ENCODE data around the gene LRRC9.
"Not testable (repeated sequence)": the region's sequence is repeated elsewhere in the genome, so short reads cannot be mapped to it uniquely, and the experiment has no call there.

Gene LRRC9

DNA sequence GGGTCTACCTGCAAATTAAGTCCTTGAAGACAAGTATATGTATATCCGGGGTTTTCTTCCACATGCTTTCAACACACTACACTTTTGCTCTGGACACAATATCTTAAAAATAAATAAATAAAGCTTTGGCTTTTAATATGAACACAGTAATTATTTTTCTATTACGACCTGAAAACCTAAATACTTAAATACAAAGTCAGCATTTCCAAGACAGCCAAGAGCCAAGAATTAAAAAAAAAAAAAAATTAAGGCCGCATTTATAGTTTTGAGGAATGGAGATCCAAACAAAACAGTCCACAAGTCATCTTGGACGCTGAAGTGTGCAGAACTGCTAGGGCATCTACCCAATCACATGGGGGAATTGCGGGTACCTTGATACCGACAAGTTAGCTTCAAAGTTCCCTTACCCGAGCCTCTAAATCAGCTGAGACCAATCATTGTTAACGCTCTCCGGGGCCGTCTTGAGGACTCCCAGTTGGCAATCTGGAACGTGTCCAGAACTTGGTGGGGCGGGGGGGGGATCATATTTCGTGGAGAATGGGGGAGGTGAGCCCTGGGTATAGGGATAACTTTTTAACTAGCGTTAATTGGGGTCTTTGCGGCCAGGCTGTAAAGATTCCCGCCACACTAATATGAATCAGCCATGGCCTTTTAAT is 171.0 kb downstream of the LRRC9 start:
- in situ Hi-C loops (cut with HindIII; ENCODE audit: low pct_unique_long_range_greater_than_20kb, low sequenced_read_pairs) = no loop called here
- peak; percentile 26 to 71 for DNase-seq (ENCODE audit: low read depth in 1 of 2, low spot score in 1 of 2)
- TF ChIP-seq JUND (IDR thresholded peaks at IDR 0.05; ENCODE audit: low read depth) = no peak

DNA sequence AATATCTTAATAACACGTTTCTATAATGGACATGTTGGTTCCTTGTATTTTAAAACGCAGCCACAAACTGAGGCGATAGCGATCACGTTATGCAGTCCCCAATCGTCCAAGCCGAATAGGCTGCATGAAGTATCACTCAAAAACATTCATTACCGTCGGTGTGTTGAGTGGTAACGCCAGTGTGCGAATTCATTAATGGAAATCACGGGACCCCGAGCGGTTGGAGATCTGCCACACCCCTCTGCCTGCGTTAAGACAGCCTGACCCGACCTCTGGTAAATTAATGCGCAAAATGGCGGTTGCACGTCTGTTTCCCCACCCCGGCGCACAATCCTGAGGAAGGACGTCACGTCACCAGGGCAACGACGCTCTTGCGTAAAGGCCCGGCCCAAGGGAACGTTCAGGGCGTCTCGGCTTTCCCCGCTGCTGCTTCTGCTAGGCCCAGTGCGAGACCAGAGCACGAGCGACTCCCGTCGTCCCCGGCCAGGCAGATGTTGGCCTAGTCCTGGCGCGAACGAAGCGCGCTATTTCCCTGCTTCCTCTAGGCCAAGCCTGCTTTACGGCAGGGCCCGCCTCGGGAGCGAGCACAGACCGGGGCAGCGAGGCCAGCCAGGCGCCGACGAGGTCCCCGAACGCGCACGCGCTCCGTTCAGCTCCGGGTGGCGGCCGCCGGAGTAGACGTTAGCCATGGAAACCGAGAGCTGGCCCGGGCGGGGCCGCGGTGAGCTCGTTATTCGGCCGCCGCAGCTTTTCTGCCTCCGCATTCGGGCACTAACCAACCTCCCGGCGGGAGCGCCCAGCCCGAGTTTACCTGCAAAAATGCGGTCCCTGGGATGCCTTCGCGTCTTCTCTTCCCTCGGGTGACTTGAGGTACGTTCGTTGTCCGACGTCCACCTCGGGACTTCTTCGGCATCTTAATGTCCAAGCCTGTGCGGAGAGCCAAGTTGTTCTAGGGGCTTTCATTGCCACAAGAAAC is 171.9 kb downstream of the LRRC9 start, which contains the start of gene PCNX4:
TSS of gene PCNX4 (plus strand) at position 374 of the 976 bp plus-strand sequence. CDS start 15,716 bp downstream, outside the sequence.
- peak; percentile 90 to 99 for DNase-seq (ENCODE audit: low read depth in 1 of 2, low spot score in 1 of 2)
- TF ChIP-seq JUND (IDR thresholded peaks at IDR 0.05; ENCODE audit: low read depth) = no peak
- in situ Hi-C loops (cut with HindIII; ENCODE audit: low pct_unique_long_range_greater_than_20kb, low sequenced_read_pairs) = no loop called here

DNA sequence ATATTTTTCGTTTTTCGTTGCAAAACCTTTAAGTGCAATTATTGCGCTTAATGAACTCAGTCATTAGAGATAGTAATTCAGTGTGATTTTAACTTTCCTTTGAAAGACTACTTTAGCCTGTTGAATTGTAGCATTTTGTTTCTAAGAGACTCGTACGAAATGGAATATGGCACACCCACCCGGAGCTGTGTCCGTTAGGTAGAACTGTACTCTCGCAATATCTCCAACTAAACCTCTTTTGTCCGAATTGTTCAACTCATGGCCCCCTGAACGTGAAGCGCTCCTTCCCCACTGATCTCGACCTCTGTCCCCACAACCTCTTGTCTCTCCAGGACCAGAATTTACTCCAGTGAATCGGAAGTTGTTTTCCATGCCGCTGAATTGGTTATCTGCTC is 172.6 kb downstream of the LRRC9 start:
- TF ChIP-seq JUND (IDR thresholded peaks at IDR 0.05; ENCODE audit: low read depth) = no peak
- in situ Hi-C loops (cut with HindIII; ENCODE audit: low pct_unique_long_range_greater_than_20kb, low sequenced_read_pairs) = no loop called here
- DNase-seq (ENCODE audit: low read depth in 1 of 2, low spot score in 1 of 2) = peak; percentile 23

DNA sequence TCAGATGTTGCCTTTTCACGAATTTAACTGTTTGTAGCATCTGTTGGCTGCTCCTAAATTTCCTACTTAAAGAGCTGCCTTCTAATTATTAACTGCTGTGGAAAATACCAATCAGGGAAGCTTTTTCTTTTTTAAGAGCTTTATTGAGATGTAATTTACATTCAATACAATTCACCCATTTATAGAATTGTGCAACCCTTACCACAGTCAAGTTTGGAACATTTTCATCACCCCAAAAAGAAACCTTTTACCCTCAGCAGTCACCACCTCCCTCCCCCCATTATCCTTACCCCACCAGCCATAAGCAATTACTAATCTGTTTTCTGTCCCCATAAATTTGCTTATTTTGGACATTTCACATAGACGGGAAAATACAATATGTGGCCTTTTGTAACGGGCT is 173.1 kb downstream of the LRRC9 start:
- in situ Hi-C loops (cut with HindIII; ENCODE audit: low pct_unique_long_range_greater_than_20kb, low sequenced_read_pairs) = no loop called here

DNA sequence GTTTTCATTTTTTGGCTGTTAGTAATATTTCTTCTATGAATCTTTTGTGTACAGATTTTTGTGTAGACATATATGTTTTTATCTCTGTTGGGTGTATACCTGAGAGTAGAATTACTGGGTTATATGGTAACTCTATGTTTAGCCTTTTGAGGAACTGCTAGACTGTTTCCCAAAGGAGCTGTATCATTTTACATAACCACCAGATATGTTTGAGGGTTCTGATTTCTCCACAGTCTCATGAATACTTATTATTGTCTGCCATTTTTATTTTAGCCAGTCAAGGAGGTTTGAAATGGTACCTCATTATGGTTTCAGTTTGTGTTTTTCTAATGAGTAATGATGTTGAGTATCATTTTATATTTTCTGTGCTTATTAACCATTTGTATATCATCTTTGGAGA is 173.7 kb downstream of the LRRC9 start:
- no peak for TF ChIP-seq JUND (IDR thresholded peaks at IDR 0.05; ENCODE audit: low read depth)
- no peak for DNase-seq (ENCODE audit: low read depth in 1 of 2, low spot score in 1 of 2)
- in situ Hi-C loops (cut with HindIII; ENCODE audit: low pct_unique_long_range_greater_than_20kb, low sequenced_read_pairs) = no loop called here

More for the DNA sequence above, 173.1 kb downstream of the LRRC9 start:
- DNase-seq (ENCODE audit: low read depth in 1 of 2, low spot score in 1 of 2) = no peak
- no peak for TF ChIP-seq JUND (IDR thresholded peaks at IDR 0.05; ENCODE audit: low read depth)

DNA sequence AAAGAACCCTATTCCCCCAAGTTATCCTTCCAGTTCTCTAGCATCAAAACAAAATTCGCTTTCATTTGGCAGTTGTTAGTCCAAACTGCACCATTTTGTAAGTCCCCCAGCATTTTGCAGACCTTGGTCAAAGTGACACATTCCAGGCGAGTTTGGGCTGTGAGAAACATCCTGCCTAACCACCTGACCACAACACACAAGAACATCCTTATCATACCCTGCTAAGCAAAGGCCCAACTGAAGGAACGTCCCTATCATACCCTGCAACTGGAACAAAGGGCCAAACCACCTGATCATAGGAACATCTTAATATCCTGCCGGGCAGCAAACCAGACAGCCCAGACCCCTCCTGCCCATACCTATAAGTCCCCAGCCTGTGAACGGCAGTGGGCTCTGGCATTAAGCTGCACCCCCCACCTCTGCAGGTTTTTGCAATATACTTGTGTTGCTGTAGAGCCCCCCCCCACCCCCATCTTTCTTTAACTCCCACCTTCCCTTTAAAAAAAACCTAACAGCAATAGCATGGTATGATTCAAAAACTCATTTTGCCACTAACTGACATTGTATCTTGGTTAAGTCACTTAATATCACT is 174.5 kb downstream of the LRRC9 start:
- in situ Hi-C loops (cut with HindIII; ENCODE audit: low pct_unique_long_range_greater_than_20kb, low sequenced_read_pairs) = no loop called here
- no peak for TF ChIP-seq JUND (IDR thresholded peaks at IDR 0.05; ENCODE audit: low read depth)
- no peak for DNase-seq (ENCODE audit: low read depth in 1 of 2, low spot score in 1 of 2)

DNA sequence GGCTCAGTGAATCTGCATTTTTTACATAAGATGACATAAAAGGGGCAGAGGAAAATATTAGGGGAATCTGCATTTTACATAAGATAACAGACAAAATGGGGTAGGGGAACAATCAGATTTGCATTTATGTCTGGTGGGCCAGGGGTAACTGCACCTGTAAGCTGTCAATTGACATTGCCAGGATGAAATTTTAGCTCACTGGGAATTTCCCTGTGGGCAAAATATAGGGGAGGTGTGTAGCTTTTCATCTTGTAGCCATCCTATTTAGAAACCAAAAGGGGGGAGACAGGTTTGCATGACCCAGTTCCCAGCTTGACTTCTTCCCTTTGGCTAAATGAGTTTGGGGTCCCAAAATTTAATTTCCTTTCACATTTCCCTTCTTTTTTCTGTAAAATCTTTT is 175.3 kb downstream of the LRRC9 start:
- DNase-seq (ENCODE audit: low read depth in 1 of 2, low spot score in 1 of 2) = no peak
- no peak for TF ChIP-seq JUND (IDR thresholded peaks at IDR 0.05; ENCODE audit: low read depth)
- in situ Hi-C loops (cut with HindIII; ENCODE audit: low pct_unique_long_range_greater_than_20kb, low sequenced_read_pairs) = no loop called here

DNA sequence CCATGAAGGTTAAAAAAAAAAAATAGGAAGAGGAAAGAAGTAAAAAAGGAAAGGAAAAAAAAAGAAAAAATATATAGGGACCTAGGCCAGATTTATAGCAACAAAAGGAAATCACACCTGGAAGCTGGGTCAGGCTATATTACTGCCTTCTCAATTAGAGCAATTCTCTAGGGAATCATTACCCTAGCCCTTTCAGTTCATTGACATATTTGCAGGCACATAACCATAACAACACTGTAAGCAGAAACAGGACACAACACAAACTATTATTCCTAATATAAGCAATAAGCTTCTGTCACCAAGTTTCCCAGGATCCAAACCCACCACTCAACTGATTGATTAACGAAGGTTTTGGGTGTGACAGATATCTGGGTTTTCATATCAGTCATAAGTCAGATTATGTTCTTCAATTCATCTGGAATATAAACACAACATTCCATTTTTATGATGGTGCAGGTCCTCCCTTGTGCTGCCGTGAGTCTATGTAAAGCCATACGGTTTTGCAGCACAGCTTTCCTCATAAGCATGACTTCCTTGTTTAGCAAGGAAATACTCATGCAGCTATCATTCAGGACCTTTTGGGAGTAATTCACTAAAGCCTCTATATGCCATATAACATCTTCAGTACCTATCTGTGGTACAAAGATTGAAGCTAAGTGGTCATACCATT is 176.0 kb downstream of the LRRC9 start:
- in situ Hi-C loops (cut with HindIII; ENCODE audit: low pct_unique_long_range_greater_than_20kb, low sequenced_read_pairs) = no loop called here
- no peak for DNase-seq (ENCODE audit: low read depth in 1 of 2, low spot score in 1 of 2)
- TF ChIP-seq JUND (IDR thresholded peaks at IDR 0.05; ENCODE audit: low read depth) = no peak

DNA sequence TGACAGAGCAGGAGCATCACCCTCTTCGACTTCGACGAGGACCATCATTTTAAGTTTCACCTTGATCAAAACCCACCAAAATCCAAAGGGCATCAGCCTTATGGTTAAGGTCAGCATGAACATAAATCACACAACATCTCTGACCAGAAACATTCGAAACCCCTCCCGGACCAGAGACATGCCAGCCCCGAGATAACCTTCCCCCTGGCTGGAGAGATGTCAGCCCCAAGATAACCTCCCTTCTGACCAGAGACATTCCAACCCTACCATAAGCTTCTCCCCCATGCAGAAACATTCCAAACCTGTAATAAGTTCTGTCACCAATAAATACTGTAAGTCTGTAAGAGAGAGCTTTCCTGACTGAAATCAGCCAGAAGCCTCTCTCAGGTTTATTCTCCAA is 178.0 kb downstream of the LRRC9 start:
- TF ChIP-seq JUND (IDR thresholded peaks at IDR 0.05; ENCODE audit: low read depth) = no peak
- in situ Hi-C loops (cut with HindIII; ENCODE audit: low pct_unique_long_range_greater_than_20kb, low sequenced_read_pairs) = no loop called here
- DNase-seq (ENCODE audit: low read depth in 1 of 2, low spot score in 1 of 2) = no peak

DNA sequence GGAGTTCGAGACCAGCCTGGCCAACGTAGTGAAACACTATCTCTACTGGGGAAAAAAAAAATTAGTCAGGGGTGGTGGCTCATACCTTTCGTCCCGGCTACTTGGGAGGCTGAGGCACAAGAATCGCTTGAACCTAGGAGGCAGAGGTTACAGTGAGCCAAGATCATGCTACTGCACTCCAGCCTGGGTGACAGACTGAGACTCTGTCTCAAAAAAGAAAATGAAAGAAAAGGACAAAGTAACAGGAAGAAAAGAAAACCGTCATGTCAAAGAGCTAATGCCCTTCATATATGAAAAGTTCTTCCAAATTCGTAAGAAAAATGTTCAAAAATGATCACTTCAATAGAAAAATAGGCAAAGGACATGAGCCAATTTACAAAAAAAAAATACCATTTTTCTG is 179.9 kb downstream of the LRRC9 start:
- in situ Hi-C loops (cut with HindIII; ENCODE audit: low pct_unique_long_range_greater_than_20kb, low sequenced_read_pairs); DNase-seq (ENCODE audit: low read depth in 1 of 2, low spot score in 1 of 2): not testable (repeated sequence)

DNA sequence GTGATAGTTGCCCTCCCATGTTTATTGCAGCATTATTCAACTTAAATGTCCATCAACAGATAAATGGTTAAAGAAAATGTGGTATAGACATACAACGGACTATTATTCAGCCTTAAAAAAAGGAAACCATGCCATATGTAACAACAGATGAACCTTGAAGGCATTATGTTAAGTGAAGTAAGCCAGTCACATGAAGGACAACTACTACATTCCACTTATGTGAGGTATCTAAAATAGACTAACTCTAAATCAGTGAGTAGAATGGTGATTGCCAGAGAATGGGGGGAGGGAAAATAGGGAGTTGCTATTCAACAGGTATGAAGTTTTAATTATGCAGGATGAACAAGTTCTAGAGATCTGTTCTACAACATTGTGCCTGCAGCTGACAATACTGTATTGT is 181.8 kb downstream of the LRRC9 start:
- in situ Hi-C loops (cut with HindIII; ENCODE audit: low pct_unique_long_range_greater_than_20kb, low sequenced_read_pairs) = no loop called here
- no peak for DNase-seq (ENCODE audit: low read depth in 1 of 2, low spot score in 1 of 2)
- no peak for TF ChIP-seq JUND (IDR thresholded peaks at IDR 0.05; ENCODE audit: low read depth)

DNA sequence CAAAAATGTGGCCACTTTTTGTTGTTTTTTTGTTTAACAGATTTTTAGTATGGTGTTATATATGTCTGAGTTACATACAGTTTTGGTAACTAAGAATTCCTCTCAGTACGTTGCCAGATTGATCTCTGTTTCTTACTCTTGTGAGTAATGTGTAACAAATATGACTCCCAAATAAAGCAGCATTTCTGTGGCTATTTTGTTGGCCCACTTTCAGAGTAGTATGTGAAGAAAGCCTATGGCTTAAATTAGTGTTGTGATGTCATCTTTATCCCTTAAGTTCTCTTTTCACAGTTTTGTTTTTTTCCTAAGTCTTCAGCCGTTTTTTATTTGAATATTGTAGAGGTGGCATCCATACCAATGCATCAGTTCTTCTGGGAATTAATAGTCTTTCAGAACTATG is 182.4 kb downstream of the LRRC9 start:
- TF ChIP-seq JUND (IDR thresholded peaks at IDR 0.05; ENCODE audit: low read depth) = no peak
- DNase-seq (ENCODE audit: low read depth in 1 of 2, low spot score in 1 of 2) = no peak
- in situ Hi-C loops (cut with HindIII; ENCODE audit: low pct_unique_long_range_greater_than_20kb, low sequenced_read_pairs) = no loop called here

Measured in T47D (cell line).